ENCODE measurements around the gene PCLAF. TPM values are rescaled to one million over a fixed set of nuclear protein-coding genes. Genes with fewer than 3 reads are reported as not detected.
"Not testable (repeated sequence)": the region's sequence is repeated elsewhere in the genome, so short reads cannot be mapped to it uniquely, and the experiment has no call there.

Gene PCLAF
- total RNA-seq, 1 donor from 2014 or later = 81.9 TPM

GRCh38 chr15:64326975-64327374 is 54.3 kb downstream of the PCLAF start:
- H3K4me3 Mint-ChIP-seq; DNase-seq; H3K9me3 Mint-ChIP-seq; intact Hi-C loops (cut with micrococcal nuclease); H3K27me3 Mint-ChIP-seq; H3K36me3 Mint-ChIP-seq (ENCODE audit: low read depth); H3K4me1 Mint-ChIP-seq; H3K27ac Mint-ChIP-seq: not testable (repeated sequence)

DNA sequence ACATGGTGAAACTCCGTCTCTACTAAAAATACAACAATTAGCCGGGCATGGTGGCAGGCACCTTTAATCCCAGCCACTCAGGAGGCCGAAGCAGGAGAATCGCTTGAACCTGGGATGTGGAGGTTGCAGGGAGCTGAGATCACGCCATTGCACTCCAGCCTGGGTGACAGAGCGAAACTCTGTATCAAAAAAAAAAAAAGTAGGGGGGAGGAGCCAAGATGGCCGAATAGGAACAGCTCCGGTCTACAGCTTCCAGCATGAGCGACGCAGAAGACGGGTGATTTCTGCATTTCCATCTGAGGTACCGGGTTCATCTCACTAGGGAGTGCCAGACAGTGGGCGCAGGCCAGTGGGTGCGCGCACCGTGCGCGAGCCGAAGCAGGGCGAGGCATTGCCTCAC is 54.8 kb downstream of the PCLAF start:
- H3K27me3 Mint-ChIP-seq; H3K4me3 Mint-ChIP-seq; H3K4me1 Mint-ChIP-seq; DNase-seq; H3K9me3 Mint-ChIP-seq; intact Hi-C loops (cut with micrococcal nuclease); H3K36me3 Mint-ChIP-seq (ENCODE audit: low read depth); H3K27ac Mint-ChIP-seq: not testable (repeated sequence)

DNA sequence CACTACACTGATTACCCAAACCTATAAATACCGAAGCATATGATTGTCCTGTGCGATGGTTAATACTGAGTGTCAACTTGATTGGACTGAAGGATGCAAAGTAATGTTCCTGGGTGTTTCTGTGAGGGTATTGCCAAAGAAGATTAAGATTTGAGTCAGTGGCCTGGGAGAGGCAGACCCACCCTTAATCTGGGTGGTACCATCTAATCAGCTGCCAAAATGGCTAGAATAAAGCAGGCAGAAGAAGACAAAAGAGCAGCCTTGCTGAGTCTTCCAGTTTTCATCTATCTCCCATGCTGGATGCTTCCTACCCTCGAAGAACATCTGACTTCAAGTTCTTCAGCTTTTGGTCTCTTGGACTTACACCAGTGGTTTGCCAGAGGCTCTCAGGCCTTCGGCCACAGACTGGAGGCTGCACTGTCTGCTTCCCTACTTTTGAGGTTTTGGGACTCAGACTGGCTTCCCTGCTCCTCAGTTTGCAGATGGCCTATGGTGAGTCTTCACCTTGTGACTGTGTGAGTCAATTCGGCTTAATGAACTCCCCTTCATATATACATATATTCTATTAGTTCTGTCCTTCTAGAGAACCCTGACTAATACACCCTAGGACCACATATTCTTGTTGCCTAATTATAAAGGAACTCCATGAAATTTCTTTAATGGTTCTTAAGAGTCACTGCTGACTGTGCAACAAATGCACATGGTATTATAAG is 56.9 kb downstream of the PCLAF start:
- Mint-ChIP-seq H3K27ac (no peak overlapping the region), H3K27me3 (no peaks in the 10 kb centered on the region), H3K36me3 (ENCODE audit: low read depth) (no peaks in the 10 kb centered on the region), H3K4me1 (no peaks in the 10 kb centered on the region), H3K4me3 (no peak overlapping the region), H3K9me3 (no peaks in the 10 kb centered on the region)
- intact Hi-C loops (cut with micrococcal nuclease) = no loop called here
- no peak for DNase-seq

DNA sequence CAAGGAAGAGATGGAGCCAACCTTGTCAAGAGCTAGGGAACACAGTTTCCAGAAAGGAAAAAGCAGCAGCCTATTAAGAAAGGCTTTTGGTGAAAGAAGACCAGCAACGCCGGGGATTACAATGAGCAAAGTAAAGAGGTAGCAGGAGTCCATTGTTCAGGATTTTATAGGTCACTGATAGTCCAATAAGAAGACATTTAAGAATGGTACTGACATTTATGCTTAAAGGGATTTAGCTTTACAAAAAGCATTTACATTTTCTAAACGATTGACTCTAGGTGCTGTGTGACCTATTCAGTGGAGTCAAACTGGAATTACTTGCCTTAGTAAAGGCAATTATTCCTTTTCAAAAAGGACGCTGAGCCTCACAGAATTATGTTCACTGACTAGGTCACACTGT is 66.0 kb downstream of the PCLAF start:
- no peaks in the 10 kb centered on the region for H3K9me3 Mint-ChIP-seq
- DNase-seq = no peak
- H3K4me1 Mint-ChIP-seq = peaks cover 2% of the 10 kb centered on the region
- H3K27me3 Mint-ChIP-seq = no peaks in the 10 kb centered on the region
- H3K27ac Mint-ChIP-seq = no peak overlapping the region
- H3K4me3 Mint-ChIP-seq = no peak overlapping the region
- intact Hi-C loops (cut with micrococcal nuclease) = no loop called here
- peaks cover 5% of the 10 kb centered on the region for H3K36me3 Mint-ChIP-seq (ENCODE audit: low read depth)

DNA sequence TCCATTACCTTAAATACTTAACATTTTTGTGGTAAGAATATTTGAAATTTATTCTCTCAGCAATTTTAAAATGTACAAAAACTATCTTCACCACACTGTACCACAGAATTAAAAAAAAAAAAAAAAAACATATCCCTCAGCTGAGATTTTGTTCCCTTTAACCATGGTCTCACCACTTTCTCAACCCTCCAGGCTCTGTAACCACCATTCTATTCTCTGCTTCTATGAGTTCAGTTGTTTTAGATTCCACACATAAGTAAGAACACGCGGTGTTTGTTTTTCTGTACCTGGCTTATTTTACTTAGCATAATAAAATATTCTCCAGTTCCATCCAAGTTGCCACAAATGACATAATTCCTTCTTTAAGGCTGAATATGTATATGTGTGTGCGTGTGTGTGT is 66.8 kb downstream of the PCLAF start:
- Mint-ChIP-seq H3K4me3 (no peak overlapping the region), H3K36me3 (ENCODE audit: low read depth) (peaks cover 5% of the 10 kb centered on the region), H3K27ac (no peak overlapping the region), H3K27me3 (no peaks in the 10 kb centered on the region), H3K9me3 (no peaks in the 10 kb centered on the region), H3K4me1 (peaks cover 2% of the 10 kb centered on the region)
- no peak for DNase-seq
- intact Hi-C loops (cut with micrococcal nuclease) = no loop called here

Other genes starting within 250 kb of the PCLAF start
- 0.96 and 1.1 TPM in 2 replicates for gene SNX22, start 229.7 kb downstream of the PCLAF start, total RNA-seq
- gene PPIB, start 218.4 kb downstream of the PCLAF start, total RNA-seq = 384 and 397 TPM in 2 replicates
- 28.5 and 28.6 TPM in 2 replicates for gene CSNK1G1, start 25.3 kb downstream of the PCLAF start, total RNA-seq
- gene TRIP4, start 6.4 kb upstream of the PCLAF start, total RNA-seq = 21.1 and 23.9 TPM in 2 replicates
- 62.4 and 63.9 TPM in 2 replicates for gene ZNF609, start 79.1 kb upstream of the PCLAF start, total RNA-seq

Measured in activated CD4-positive, alpha-beta T cell treated with anti-CD3 and anti-CD28 coated beads, Interleukin-2, amount 10 ng/mL, durations not matched to agents 24 days and 14 days (primary cell).